Measurements from ENCODE around the gene TBC1D22B. TPM values are rescaled to one million over a fixed set of nuclear protein-coding genes. Genes with fewer than 3 reads are reported as not detected.

The TBC1D22B gene
- total and polyA plus RNA-seq, 9 of the 15 experiments (the other 6 are each of a cell fraction or from before 2014, with no cell fraction given): 4.8 to 24.2 (median 13.5) TPM

DNA sequence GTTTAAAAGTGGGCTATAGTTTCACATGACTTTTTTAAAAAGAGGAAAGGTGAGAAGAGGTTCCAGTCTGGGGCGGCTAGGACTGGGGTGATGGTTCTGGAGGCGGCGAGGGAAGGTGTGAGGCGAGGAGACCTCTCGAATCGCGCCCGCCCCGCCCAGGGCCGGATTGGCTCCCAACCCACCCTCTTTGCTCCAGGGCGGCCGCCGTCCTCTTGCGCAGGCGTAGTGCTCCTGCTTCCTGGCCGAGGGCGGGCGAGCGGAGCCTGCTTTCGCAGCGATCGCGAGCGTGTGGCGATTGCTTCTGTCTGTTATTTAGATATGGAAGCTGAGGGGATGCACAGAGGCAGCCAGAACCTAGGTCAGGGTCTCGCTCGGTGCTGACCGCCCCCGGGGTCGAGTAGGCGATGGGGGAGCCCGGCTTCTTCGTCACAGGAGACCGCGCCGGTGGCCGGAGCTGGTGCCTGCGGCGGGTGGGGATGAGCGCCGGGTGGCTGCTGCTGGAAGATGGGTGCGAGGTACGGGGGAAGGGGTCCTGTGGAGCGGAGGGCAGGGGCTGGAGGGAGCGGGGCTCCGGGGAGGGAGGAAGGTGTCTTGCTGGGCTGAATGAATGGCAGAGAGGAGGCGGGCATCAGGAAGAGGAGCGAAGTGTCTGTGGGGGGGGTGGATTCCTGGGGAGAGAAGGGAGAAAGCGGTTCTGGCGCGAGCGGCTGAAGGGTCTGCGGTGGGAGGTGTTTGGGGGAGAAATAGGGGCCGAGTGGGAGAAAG lies 96.4 kb downstream of the TBC1D22B start, which contains the start of gene RNF8 (continued):
- TF ChIP-seq, protein P1, sequence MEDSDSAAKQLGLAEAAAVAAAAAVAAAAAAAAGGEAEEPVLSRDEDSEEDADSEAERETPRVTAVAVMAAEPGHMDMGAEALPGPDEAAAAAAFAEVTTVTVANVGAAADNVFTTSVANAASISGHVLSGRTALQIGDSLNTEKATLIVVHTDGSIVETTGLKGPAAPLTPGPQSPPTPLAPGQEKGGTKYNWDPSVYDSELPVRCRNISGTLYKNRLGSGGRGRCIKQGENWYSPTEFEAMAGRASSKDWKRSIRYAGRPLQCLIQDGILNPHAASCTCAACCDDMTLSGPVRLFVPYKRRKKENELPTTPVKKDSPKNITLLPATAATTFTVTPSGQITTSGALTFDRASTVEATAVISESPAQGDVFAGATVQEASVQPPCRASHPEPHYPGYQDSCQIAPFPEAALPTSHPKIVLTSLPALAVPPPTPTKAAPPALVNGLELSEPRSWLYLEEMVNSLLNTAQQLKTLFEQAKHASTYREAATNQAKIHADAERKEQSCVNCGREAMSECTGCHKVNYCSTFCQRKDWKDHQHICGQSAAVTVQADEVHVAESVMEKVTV (CRISPR knock-in tag; IDR thresholded peaks at IDR 0.05): no peak
- peak; percentile 75; the same call in 1 of the 2 replicates for TF ChIP-seq KDM2B (CRISPR knock-in tag; IDR thresholded peaks at IDR 0.05)
- no peak for TF ChIP-seq STAT5B (CRISPR knock-in tag; IDR thresholded peaks at IDR 0.05)
- TF ChIP-seq, protein P2, sequence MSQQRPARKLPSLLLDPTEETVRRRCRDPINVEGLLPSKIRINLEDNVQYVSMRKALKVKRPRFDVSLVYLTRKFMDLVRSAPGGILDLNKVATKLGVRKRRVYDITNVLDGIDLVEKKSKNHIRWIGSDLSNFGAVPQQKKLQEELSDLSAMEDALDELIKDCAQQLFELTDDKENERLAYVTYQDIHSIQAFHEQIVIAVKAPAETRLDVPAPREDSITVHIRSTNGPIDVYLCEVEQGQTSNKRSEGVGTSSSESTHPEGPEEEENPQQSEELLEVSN (IDR thresholded peaks at IDR 0.05; ENCODE audit: borderline replicate concordance in 1 of 2, extremely low read depth in 1 of 2, insufficient read depth in 1 of 2, insufficient read length in 1 of 2, low read depth in 1 of 2, low read length in 1 of 2, poor library complexity in 1 of 2, severe bottlenecking in 1 of 2): peak; percentile 91 to 96
- TF ChIP-seq CTBP1 (IDR thresholded peaks at IDR 0.05; ENCODE audit: borderline replicate concordance): peak; percentile 77
- TF ChIP-seq GATAD2A (IDR thresholded peaks at IDR 0.05): no peak; the same call in 1 of the 2 replicates
- TF ChIP-seq SMARCA4 (IDR thresholded peaks at IDR 0.05): peak; percentile 42
- TF ChIP-seq RBBP5 (IDR thresholded peaks at IDR 0.05; ENCODE audit: borderline replicate concordance, insufficient read depth, low read length, poor library complexity, severe bottlenecking): peak; percentile 80
- TF ChIP-seq, protein P3, sequence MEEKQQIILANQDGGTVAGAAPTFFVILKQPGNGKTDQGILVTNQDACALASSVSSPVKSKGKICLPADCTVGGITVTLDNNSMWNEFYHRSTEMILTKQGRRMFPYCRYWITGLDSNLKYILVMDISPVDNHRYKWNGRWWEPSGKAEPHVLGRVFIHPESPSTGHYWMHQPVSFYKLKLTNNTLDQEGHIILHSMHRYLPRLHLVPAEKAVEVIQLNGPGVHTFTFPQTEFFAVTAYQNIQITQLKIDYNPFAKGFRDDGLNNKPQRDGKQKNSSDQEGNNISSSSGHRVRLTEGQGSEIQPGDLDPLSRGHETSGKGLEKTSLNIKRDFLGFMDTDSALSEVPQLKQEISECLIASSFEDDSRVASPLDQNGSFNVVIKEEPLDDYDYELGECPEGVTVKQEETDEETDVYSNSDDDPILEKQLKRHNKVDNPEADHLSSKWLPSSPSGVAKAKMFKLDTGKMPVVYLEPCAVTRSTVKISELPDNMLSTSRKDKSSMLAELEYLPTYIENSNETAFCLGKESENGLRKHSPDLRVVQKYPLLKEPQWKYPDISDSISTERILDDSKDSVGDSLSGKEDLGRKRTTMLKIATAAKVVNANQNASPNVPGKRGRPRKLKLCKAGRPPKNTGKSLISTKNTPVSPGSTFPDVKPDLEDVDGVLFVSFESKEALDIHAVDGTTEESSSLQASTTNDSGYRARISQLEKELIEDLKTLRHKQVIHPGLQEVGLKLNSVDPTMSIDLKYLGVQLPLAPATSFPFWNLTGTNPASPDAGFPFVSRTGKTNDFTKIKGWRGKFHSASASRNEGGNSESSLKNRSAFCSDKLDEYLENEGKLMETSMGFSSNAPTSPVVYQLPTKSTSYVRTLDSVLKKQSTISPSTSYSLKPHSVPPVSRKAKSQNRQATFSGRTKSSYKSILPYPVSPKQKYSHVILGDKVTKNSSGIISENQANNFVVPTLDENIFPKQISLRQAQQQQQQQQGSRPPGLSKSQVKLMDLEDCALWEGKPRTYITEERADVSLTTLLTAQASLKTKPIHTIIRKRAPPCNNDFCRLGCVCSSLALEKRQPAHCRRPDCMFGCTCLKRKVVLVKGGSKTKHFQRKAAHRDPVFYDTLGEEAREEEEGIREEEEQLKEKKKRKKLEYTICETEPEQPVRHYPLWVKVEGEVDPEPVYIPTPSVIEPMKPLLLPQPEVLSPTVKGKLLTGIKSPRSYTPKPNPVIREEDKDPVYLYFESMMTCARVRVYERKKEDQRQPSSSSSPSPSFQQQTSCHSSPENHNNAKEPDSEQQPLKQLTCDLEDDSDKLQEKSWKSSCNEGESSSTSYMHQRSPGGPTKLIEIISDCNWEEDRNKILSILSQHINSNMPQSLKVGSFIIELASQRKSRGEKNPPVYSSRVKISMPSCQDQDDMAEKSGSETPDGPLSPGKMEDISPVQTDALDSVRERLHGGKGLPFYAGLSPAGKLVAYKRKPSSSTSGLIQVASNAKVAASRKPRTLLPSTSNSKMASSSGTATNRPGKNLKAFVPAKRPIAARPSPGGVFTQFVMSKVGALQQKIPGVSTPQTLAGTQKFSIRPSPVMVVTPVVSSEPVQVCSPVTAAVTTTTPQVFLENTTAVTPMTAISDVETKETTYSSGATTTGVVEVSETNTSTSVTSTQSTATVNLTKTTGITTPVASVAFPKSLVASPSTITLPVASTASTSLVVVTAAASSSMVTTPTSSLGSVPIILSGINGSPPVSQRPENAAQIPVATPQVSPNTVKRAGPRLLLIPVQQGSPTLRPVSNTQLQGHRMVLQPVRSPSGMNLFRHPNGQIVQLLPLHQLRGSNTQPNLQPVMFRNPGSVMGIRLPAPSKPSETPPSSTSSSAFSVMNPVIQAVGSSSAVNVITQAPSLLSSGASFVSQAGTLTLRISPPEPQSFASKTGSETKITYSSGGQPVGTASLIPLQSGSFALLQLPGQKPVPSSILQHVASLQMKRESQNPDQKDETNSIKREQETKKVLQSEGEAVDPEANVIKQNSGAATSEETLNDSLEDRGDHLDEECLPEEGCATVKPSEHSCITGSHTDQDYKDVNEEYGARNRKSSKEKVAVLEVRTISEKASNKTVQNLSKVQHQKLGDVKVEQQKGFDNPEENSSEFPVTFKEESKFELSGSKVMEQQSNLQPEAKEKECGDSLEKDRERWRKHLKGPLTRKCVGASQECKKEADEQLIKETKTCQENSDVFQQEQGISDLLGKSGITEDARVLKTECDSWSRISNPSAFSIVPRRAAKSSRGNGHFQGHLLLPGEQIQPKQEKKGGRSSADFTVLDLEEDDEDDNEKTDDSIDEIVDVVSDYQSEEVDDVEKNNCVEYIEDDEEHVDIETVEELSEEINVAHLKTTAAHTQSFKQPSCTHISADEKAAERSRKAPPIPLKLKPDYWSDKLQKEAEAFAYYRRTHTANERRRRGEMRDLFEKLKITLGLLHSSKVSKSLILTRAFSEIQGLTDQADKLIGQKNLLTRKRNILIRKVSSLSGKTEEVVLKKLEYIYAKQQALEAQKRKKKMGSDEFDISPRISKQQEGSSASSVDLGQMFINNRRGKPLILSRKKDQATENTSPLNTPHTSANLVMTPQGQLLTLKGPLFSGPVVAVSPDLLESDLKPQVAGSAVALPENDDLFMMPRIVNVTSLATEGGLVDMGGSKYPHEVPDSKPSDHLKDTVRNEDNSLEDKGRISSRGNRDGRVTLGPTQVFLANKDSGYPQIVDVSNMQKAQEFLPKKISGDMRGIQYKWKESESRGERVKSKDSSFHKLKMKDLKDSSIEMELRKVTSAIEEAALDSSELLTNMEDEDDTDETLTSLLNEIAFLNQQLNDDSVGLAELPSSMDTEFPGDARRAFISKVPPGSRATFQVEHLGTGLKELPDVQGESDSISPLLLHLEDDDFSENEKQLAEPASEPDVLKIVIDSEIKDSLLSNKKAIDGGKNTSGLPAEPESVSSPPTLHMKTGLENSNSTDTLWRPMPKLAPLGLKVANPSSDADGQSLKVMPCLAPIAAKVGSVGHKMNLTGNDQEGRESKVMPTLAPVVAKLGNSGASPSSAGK (IDR thresholded peaks at IDR 0.05): peak; percentile 91
- peak; percentile 51; the same call in 1 of the 2 replicates for TF ChIP-seq MTA3 (IDR thresholded peaks at IDR 0.05; ENCODE audit: borderline replicate concordance)
